ENCODE data around the gene DMD.

- no peak for TF ChIP-seq CTCF (IDR thresholded peaks at IDR 0.05; ENCODE audit: insufficient read depth, low read depth, low read length)
- no peak for TF ChIP-seq EZH2 (IDR thresholded peaks at IDR 0.05; ENCODE audit: insufficient read depth, low read length)
Observed at GRCh38 chrX:31251336-31251735, 1960.0 kb downstream of the DMD start.

Measured in astrocyte (in vitro differentiated cells and primary cell).